Gastrocnemius medialis (tissue), 4 donors: ENCODE results near the gene ASB16. TPM values are rescaled to one million over a fixed set of nuclear protein-coding genes. Genes with fewer than 3 reads are reported as not detected.

Experiments used
- ATAC-seq, 2 donors: fragments of 150-250 bp; one replicate each; pipeline ENCODE4 v1.9.1; 2016
- DNase-seq, 2 donors: peaks; one replicate each; pipeline ENCODE4 v3.0.0-alpha.2; 2019
- H3K27ac ChIP-seq, 4 donors: fragments of 200-600 bp; sonication (generic); 1 replicate in 1 of 4; 2 replicates in 3 of 4; pipeline ENCODE4 v1.5.1; 2016 to 2018; ENCODE audit warnings: mild to moderate bottlenecking in 2 of 4, moderate library complexity in 1 of 4
- H3K27me3 ChIP-seq, 3 donors: fragments of 200-600 bp; sonication (generic) in 2 of 3; 1 replicate in 1 of 3; 2 replicates in 2 of 3; pipeline versions ENCODE4 v1.5.1 to v1.6.0; 2016 to 2019; ENCODE audit warnings: mild to moderate bottlenecking in 1 of 3, moderate library complexity in 1 of 3
- H3K36me3 ChIP-seq, 2 donors: fragments of 200-600 bp; sonication (generic) in 1 of 2; one replicate each; pipeline ENCODE4 v1.5.1; 2017 to 2018
- H3K4me1 ChIP-seq, 2 donors: fragments of 200-600 bp; sonication (generic) in 1 of 2; one replicate each; pipeline ENCODE4 v1.5.1; 2016 to 2017; ENCODE audit warnings: mild to moderate bottlenecking in 2 of 2
- H3K4me3 ChIP-seq, 4 donors: fragments of 200-600 bp; sonication (generic) in 3 of 4; 1 replicate in 1 of 4; 2 replicates in 3 of 4; pipeline ENCODE4 v1.5.1; 2016 to 2019; ENCODE audit warnings: mild to moderate bottlenecking in 2 of 4
- H3K9me3 ChIP-seq, 3 donors: fragments of 200-600 bp; sonication (generic) in 2 of 3; 1 replicate in 1 of 3; 2 replicates in 2 of 3; pipeline ENCODE4 v1.5.1; 2016 to 2019
- POLR2A ChIP-seq, 2 donors: fragments of 450-650 bp; IDR thresholded peaks; one replicate each; pipeline ENCODE4 v1.6.1; 2017; ENCODE audit warnings: antibody characterized with exemption in 2 of 2, mild to moderate bottlenecking in 2 of 2, moderate library complexity in 2 of 2
- in situ Hi-C, 4 donors: fragments of 200-750 bp; cut with MboI; loops; one replicate each; pipeline versions ENCODE4 v1.15.0 to v1.8.0; 2017; ENCODE audit warnings: low sequenced_read_pairs in 4 of 4
- intact Hi-C: fragments of 100-400 bp; cut with DNase I; formaldehyde crosslinking; loops from one replicate; pipeline ENCODE4 v1.15.1; 2023; ENCODE audit warnings: low total_unique reads
- total RNA-seq, 4 donors: library from RNA; depleted of rRNA; stranded (reverse); fragments of >200 nt; gene quantifications; one replicate each; pipeline versions ENCODE4 v1.1.0 to v1.2.3, GENCODE V29; 2016
- TF ChIP-seq, protein P1 (sequence below), 5 experiments: fragments of 450-650 bp in 3 of 5; fragments of 200-600 bp in 2 of 5; sonication (generic) in 2 of 5; IDR thresholded peaks in 4 of 5; conservative IDR thresholded peaks in 1 of 5; 1 replicate in 4 of 5; 2 replicates in 1 of 5; pipeline ENCODE4 v1.5.1; 2016 to 2019; ENCODE audit warnings: antibody characterized with exemption in 5 of 5, mild to moderate bottlenecking in 3 of 5, moderate library complexity in 3 of 5

Gene ASB16
- total RNA-seq, 4 donors from 2014 or later, result 13.2 to 134 (median 34.2) TPM

GRCh38 chr17:44186307-44187130, 16.0 kb downstream of the ASB16 start, which contains the start of gene TMUB2:
Gene TMUB2 (plus strand): TSS chr17:44186972. CDS start chr17:44187709, 737 bp downstream.
- peak within 1 kb of the TSS; percentile 93 to 99 (median 96) for H3K27ac ChIP-seq
- ATAC-seq (peak; percentile 93 to 97), DNase-seq (peak; percentile 98 to 99)
- peaks cover 27 to 40% of the 10 kb centered on the region in 2 donors for H3K4me1 ChIP-seq
- H3K9me3 ChIP-seq, result no peaks in the 10 kb centered on the region
- peaks cover 0 to 28% of the 10 kb centered on the region in 2 donors for H3K36me3 ChIP-seq
- intact Hi-C loops (loop anchor here (1.0 to 5.0 kb wide), 4 partner anchors 14 to 139 kb away; partner anchors contain the start of gene G6PC3), in situ Hi-C loops (no loop called here)
- H3K27me3 ChIP-seq, result no peaks in the 10 kb centered on the region
- TF ChIP-seq, protein P1, sequence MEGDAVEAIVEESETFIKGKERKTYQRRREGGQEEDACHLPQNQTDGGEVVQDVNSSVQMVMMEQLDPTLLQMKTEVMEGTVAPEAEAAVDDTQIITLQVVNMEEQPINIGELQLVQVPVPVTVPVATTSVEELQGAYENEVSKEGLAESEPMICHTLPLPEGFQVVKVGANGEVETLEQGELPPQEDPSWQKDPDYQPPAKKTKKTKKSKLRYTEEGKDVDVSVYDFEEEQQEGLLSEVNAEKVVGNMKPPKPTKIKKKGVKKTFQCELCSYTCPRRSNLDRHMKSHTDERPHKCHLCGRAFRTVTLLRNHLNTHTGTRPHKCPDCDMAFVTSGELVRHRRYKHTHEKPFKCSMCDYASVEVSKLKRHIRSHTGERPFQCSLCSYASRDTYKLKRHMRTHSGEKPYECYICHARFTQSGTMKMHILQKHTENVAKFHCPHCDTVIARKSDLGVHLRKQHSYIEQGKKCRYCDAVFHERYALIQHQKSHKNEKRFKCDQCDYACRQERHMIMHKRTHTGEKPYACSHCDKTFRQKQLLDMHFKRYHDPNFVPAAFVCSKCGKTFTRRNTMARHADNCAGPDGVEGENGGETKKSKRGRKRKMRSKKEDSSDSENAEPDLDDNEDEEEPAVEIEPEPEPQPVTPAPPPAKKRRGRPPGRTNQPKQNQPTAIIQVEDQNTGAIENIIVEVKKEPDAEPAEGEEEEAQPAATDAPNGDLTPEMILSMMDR (IDR thresholded peaks at IDR 0.05 in 4 of 5, conservative IDR thresholded peaks at IDR 0.05 in 1 of 5), result no peak
- peak; percentile 74 to 77 for TF ChIP-seq POLR2A (IDR thresholded peaks at IDR 0.05)
- peak within 1 kb of the TSS; percentile 88 to 99 (median 90) for H3K4me3 ChIP-seq

GRCh38 chr17:44187131-44187899, 16.8 kb downstream of the ASB16 start:
- peaks cover 20 to 32% of the 10 kb centered on the region in 2 donors for H3K4me1 ChIP-seq
- peaks cover 0 to 27% of the 10 kb centered on the region in 2 donors for H3K36me3 ChIP-seq
- TF ChIP-seq, protein P1 (IDR thresholded peaks at IDR 0.05 in 4 of 5, conservative IDR thresholded peaks at IDR 0.05 in 1 of 5), result no peak
- TF ChIP-seq POLR2A (IDR thresholded peaks at IDR 0.05), result no peak
- ATAC-seq (peak; percentile 59 to 60), DNase-seq (no peak)
- in situ Hi-C loops, result no loop called here
- intact Hi-C loops, result loop anchor here (1.0 to 5.0 kb wide), 2 partner anchors 115 to 138 kb away; partner anchors contain the start of gene G6PC3
- no peaks in the 10 kb centered on the region for H3K27me3 ChIP-seq
- no peaks in the 10 kb centered on the region for H3K9me3 ChIP-seq
- peak overlapping the region; percentile 93 to 99 (median 96) for H3K27ac ChIP-seq
- peak overlapping the region; percentile 88 to 99 (median 90) for H3K4me3 ChIP-seq

DNA sequence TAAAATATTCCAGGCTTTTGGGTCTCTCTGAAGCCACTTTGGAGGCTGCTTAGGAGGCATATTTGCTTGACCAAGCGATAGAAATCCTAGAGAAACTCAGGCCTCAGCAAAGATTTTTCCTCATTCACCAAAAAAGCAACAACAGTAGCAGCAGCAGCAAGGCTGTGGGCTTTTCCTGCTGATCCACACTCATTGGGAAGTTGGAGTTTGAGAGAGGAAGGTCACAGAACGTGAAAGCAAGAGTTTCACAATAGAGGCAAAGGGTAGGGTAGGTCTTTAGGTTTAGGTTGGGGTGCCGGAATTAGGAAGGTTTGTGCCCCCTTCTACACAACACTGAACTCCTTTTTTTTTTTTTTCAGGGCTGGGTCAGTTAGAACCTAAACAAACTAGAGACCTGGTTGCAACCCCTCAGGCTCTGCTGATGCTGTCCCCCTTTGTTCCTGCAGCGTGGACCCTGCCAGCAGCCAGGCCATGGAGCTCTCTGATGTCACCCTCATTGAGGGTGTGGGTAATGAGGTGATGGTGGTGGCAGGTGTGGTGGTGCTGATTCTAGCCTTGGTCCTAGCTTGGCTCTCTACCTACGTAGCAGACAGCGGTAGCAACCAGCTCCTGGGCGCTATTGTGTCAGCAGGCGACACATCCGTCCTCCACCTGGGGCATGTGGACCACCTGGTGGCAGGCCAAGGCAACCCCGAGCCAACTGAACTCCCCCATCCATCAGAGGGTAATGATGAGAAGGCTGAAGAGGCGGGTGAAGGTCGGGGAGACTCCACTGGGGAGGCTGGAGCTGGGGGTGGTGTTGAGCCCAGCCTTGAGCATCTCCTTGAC, 18.3 kb downstream of the ASB16 start:
- Histone ChIP-seq H3K36me3 (peaks cover 0 to 24% of the 10 kb centered on the region in 2 donors), H3K27ac (peak overlapping the region in 2 of 4 donors; percentile 93 to 96), H3K4me3 (no peak overlapping the region), H3K27me3 (no peaks in the 10 kb centered on the region), H3K9me3 (no peaks in the 10 kb centered on the region), H3K4me1 (peaks cover 20 to 30% of the 10 kb centered on the region in 2 donors)
- in situ Hi-C loops, result no loop called here
- intact Hi-C loops, result loop anchor here (5.0 kb wide), 1 partner anchor 116 kb away; the partner anchor contains the start of gene G6PC3
- ATAC-seq (no peak), DNase-seq (no peak)
- no peak for TF ChIP-seq POLR2A (IDR thresholded peaks at IDR 0.05)
- TF ChIP-seq, protein P1 (IDR thresholded peaks at IDR 0.05 in 4 of 5, conservative IDR thresholded peaks at IDR 0.05 in 1 of 5), result no peak

- intact Hi-C loops, result no loop called here
- no peak overlapping the region for H3K27ac ChIP-seq
- TF ChIP-seq POLR2A (IDR thresholded peaks at IDR 0.05), result no peak
- TF ChIP-seq, protein P1 (IDR thresholded peaks at IDR 0.05 in 4 of 5, conservative IDR thresholded peaks at IDR 0.05 in 1 of 5), result no peak
- H3K4me3 ChIP-seq, result no peak overlapping the region
- H3K27me3 ChIP-seq, result no peaks in the 10 kb centered on the region
- peaks cover 0 to 41% of the 10 kb centered on the region in 2 donors for H3K36me3 ChIP-seq
- in situ Hi-C loops, result no loop called here
- H3K4me1 ChIP-seq, result peaks cover 15 to 18% of the 10 kb centered on the region in 2 donors
- no peaks in the 10 kb centered on the region for H3K9me3 ChIP-seq
- ATAC-seq, result no peak
- no peak for DNase-seq
Measured at GRCh38 chr17:44190481-44190880, 20.0 kb downstream of the ASB16 start.
